SK-N-SH (cell line): ENCODE measurements around the gene PLD6. TPM values are rescaled to one million over a fixed set of nuclear protein-coding genes. Genes with fewer than 3 reads are reported as not detected.

ENCODE experiments used
- CTCF ChIA-PET: fragments of 300-600, 350-600 bp; formaldehyde crosslinking; extraction: SDS; loops from one replicate; lab custom pipeline; 2021; lab: Yijun Ruan, JAX
- POLR2A ChIA-PET: fragments of 350-600 bp; sonication (Branson Sonifier 250); formaldehyde crosslinking; extraction: SDS; loops from one replicate; lab custom pipeline; 2020; ENCODE audit warnings: antibody characterized with exemption, inconsistent platforms; lab: Yijun Ruan, JAX
- DNase-seq: peaks from one replicate; pipeline ENCODE4 v3.0.0; 2012
- H2AFZ ChIP-seq: fragments of 200-600 bp; sonication (generic); 2 replicates; pipeline ENCODE4 v1.8.1; 2016; ENCODE audit warnings: antibody characterized with exemption, mild to moderate bottlenecking, low read depth
- H3F3A ChIP-seq: fragments of 200-600 bp; sonication (generic); replicated peaks from 2 replicates; pipeline ENCODE3; 2016; ENCODE audit warnings: antibody characterized with exemption, mild to moderate bottlenecking; ENCODE audit not compliant: insufficient read depth
- H3K27ac ChIP-seq, 2 experiments: fragments of 200-500 bp in 1 of 2; fragments of 200-600 bp in 1 of 2; sonication (Bioruptor generic) in 1 of 2; sonication (generic), shearing (Covaris generic) in 1 of 2; 2 replicates each; pipeline versions ENCODE4 v1.5.1 to v1.6.1; 2014 to 2016; ENCODE audit warnings: low read depth in 2 of 2, inconsistent platforms in 1 of 2, low read length in 1 of 2, mild to moderate bottlenecking in 1 of 2, mixed read lengths in 1 of 2
- H3K27me3 ChIP-seq: fragments of 200-600 bp; sonication (generic), shearing (Covaris generic); 2 replicates; pipeline ENCODE4 v1.6.1; 2016; ENCODE audit warnings: mixed run types; ENCODE audit not compliant: insufficient read depth
- H3K36me3 ChIP-seq, 2 experiments: fragments of 200-500 bp in 1 of 2; fragments of 200-600 bp in 1 of 2; sonication (Bioruptor generic) in 1 of 2; sonication (generic) in 1 of 2; replicated peaks in 1 of 2; 2 replicates each; pipeline versions ENCODE3 to v1.5.1; 2014 to 2016; ENCODE audit warnings: low read length in 1 of 2, mild to moderate bottlenecking in 1 of 2; ENCODE audit not compliant: insufficient read depth in 2 of 2, control insufficient read depth in 1 of 2
- H3K4me1 ChIP-seq, 2 experiments: fragments of 200-500 bp in 1 of 2; fragments of 200-600 bp in 1 of 2; sonication (Bioruptor generic) in 1 of 2; sonication (generic), shearing (Covaris generic) in 1 of 2; 2 replicates each; pipeline versions ENCODE4 v1.5.1 to v1.6.1; 2014 to 2016; ENCODE audit warnings: low read depth in 1 of 2, low read length in 1 of 2, mixed run types in 1 of 2; ENCODE audit not compliant: insufficient read depth in 2 of 2, control insufficient read depth in 1 of 2
- H3K4me2 ChIP-seq: fragments of 200-600 bp; sonication (generic), shearing (Covaris generic); 2 replicates; pipeline ENCODE4 v1.6.1; 2017; ENCODE audit warnings: mixed run types
- H3K4me3 ChIP-seq, 2 experiments: fragments of 200-500 bp in 1 of 2; fragments of 200-600 bp in 1 of 2; sonication (Bioruptor generic) in 1 of 2; sonication (generic), shearing (Covaris generic) in 1 of 2; 2 replicates each; pipeline versions ENCODE4 v1.5.1 to v1.8.1; 2014 to 2016; ENCODE audit warnings: low read depth in 2 of 2, inconsistent platforms in 1 of 2, low read length in 1 of 2, mild to moderate bottlenecking in 1 of 2, mixed read lengths in 1 of 2, moderate library complexity in 1 of 2
- H3K79me2 ChIP-seq: fragments of 200-600 bp; sonication (generic); 2 replicates; pipeline ENCODE4 v1.8.1; 2017; ENCODE audit warnings: mild to moderate bottlenecking; ENCODE audit not compliant: insufficient read depth
- H3K9ac ChIP-seq: fragments of 200-600 bp; sonication (generic); 2 replicates; pipeline ENCODE4 v1.6.1; 2017; ENCODE audit warnings: mixed run types
- H3K9me2 ChIP-seq: fragments of 200-600 bp; sonication (generic); 2 replicates; pipeline ENCODE4 v1.6.1; 2017; ENCODE audit warnings: mixed run types
- H3K9me3 ChIP-seq: fragments of 200-600 bp; sonication (generic); 2 replicates; pipeline ENCODE4 v1.6.1; 2017; ENCODE audit warnings: mixed run types, mild to moderate bottlenecking, moderate library complexity
- H4K20me1 ChIP-seq: fragments of 200-600 bp; sonication (generic); 2 replicates; pipeline ENCODE4 v1.6.1; 2017; ENCODE audit warnings: mild to moderate bottlenecking, mixed run types; ENCODE audit not compliant: insufficient read depth
- EP300 ChIP-seq, 2 experiments: IDR thresholded peaks; 2 replicates each; pipeline versions ENCODE4 v1.4.0 to v1.6.1; 2012; ENCODE audit warnings: borderline replicate concordance in 1 of 2, low read depth in 1 of 2, low read length in 1 of 2
- EZH2phosphoT487 ChIP-seq: fragments of 200-600 bp; sonication (generic); IDR thresholded peaks from 2 replicates; pipeline ENCODE4 v1.6.1; 2017; ENCODE audit warnings: low read depth, mixed run types, mild to moderate bottlenecking, antibody characterized with exemption, moderate library complexity, borderline replicate concordance
- FOSL2 ChIP-seq: IDR thresholded peaks from 2 replicates; pipeline ENCODE4 v1.4.0; 2012; ENCODE audit warnings: low read depth, mild to moderate bottlenecking, moderate library complexity, borderline replicate concordance
- FOXJ3 ChIP-seq: sonication (generic); formaldehyde crosslinking; IDR thresholded peaks from 2 replicates; pipeline ENCODE4 v1.5.1; 2020; ENCODE audit warnings: mild to moderate bottlenecking, missing genetic modification reagents
- FOXM1 ChIP-seq: IDR thresholded peaks from 2 replicates; pipeline ENCODE4 v1.4.0; 2012; ENCODE audit warnings: low read depth, mild to moderate bottlenecking
- GABPA ChIP-seq: IDR thresholded peaks from 2 replicates; pipeline ENCODE4 v1.4.0; 2012; ENCODE audit warnings: low read depth, mild to moderate bottlenecking
- JUND ChIP-seq: IDR thresholded peaks from 2 replicates; pipeline ENCODE4 v1.4.0; 2012
- MXI1 ChIP-seq: IDR thresholded peaks from 2 replicates; pipeline ENCODE4 v1.6.1; 2012; ENCODE audit warnings: mild to moderate bottlenecking, low read depth, low read length, improper control_type of control experiment
- NFIC ChIP-seq: IDR thresholded peaks from 2 replicates; pipeline ENCODE4 v1.4.0; 2012; ENCODE audit warnings: borderline replicate concordance
- PBX3 ChIP-seq: IDR thresholded peaks from 2 replicates; pipeline ENCODE4; 2012
- POLR2AphosphoS5 ChIP-seq: IDR thresholded peaks from 2 replicates; pipeline ENCODE4 v1.6.1; 2012; ENCODE audit warnings: low read depth, low read length
- SMC3 ChIP-seq: IDR thresholded peaks from 2 replicates; pipeline ENCODE4 v1.6.1; 2012; ENCODE audit warnings: low read depth, low read length, improper control_type of control experiment
- TAF1 ChIP-seq: IDR thresholded peaks from 2 replicates; pipeline ENCODE4 v1.6.1; 2012; ENCODE audit warnings: low read depth, mild to moderate bottlenecking, low read length, moderate library complexity, borderline replicate concordance
- TEAD4 ChIP-seq: IDR thresholded peaks from 2 replicates; pipeline ENCODE4 v1.4.0; 2012; ENCODE audit warnings: mild to moderate bottlenecking, borderline replicate concordance; ENCODE audit not compliant: insufficient read depth
- USF2 ChIP-seq: fragments of 150-350 bp; IDR thresholded peaks from 2 replicates; pipeline ENCODE4 v1.6.1; 2017; ENCODE audit warnings: antibody characterized with exemption, low read length, low read depth, borderline replicate concordance
- YY1 ChIP-seq: IDR thresholded peaks from 2 replicates; pipeline ENCODE4 v1.4.0; 2012; ENCODE audit warnings: low read depth, mild to moderate bottlenecking
- WGBS: methylation state at CpG from one replicate; pipeline ENCODE4 v1.1.6; 2017; ENCODE audit warnings: low lambda C conversion rate; 5-methylcytosine and 5-hydroxymethylcytosine counted together
- polyA plus RNA-seq, 3 experiments: library from polyadenylated mRNA; depleted of rRNA; stranded (reverse); fragments of >200 nt; gene quantifications; 2 replicates each; pipeline ENCODE4 v1.2.3, GENCODE V29; 2012
- TF ChIP-seq, protein P1 (sequence below): fragments of 150-350 bp; IDR thresholded peaks from 2 replicates; pipeline ENCODE4 v1.6.1; 2016; ENCODE audit warnings: mild to moderate bottlenecking, low read depth, low read length
- TF ChIP-seq, protein P2 (sequence below): IDR thresholded peaks from 2 replicates; pipeline ENCODE4 v1.4.0; 2012; ENCODE audit warnings: low read depth
- TF ChIP-seq, protein P3 (sequence below): IDR thresholded peaks from 2 replicates; pipeline ENCODE4 v1.4.0; 2012; ENCODE audit warnings: low read depth, borderline replicate concordance

PLD6 gene
- polyA plus RNA-seq, 1 of the 3 experiments (the other 2 are of a cell fraction), result 3.7 TPM

GRCh38 chr17:17180141-17180603 is 26.0 kb downstream of the PLD6 start:
- no peak for TF ChIP-seq TEAD4
- no peak for TF ChIP-seq USF2
- no peak for TF ChIP-seq PBX3
- no peak for TF ChIP-seq EZH2phosphoT487
- TF ChIP-seq EP300 (IDR thresholded peaks at IDR 0.05; ENCODE audit: borderline replicate concordance in 1 of 2, low read depth in 1 of 2, low read length in 1 of 2), result no peak
- TF ChIP-seq FOXM1, result no peak
- TF ChIP-seq FOXJ3 (CRISPR knock-in tag), result no peak
- TF ChIP-seq, protein P1, sequence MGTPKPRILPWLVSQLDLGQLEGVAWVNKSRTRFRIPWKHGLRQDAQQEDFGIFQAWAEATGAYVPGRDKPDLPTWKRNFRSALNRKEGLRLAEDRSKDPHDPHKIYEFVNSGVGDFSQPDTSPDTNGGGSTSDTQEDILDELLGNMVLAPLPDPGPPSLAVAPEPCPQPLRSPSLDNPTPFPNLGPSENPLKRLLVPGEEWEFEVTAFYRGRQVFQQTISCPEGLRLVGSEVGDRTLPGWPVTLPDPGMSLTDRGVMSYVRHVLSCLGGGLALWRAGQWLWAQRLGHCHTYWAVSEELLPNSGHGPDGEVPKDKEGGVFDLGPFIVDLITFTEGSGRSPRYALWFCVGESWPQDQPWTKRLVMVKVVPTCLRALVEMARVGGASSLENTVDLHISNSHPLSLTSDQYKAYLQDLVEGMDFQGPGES, result no peak
- no peak for TF ChIP-seq GABPA
- TF ChIP-seq, protein P2, sequence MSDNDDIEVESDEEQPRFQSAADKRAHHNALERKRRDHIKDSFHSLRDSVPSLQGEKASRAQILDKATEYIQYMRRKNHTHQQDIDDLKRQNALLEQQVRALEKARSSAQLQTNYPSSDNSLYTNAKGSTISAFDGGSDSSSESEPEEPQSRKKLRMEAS, result no peak
- TF ChIP-seq TAF1, result no peak
- no peak for TF ChIP-seq SMC3
- no peak for TF ChIP-seq NFIC
- TF ChIP-seq POLR2AphosphoS5, result no peak
- no peak overlapping the region; a peak in 1 of 4 replicates for H3K27ac ChIP-seq
- no peak overlapping the region for H3K4me3 ChIP-seq
- H3K9ac ChIP-seq, result no peak overlapping the region
- no peaks in the 10 kb centered on the region for H3K9me2 ChIP-seq
- no peaks in the 10 kb centered on the region for H3K9me3 ChIP-seq
- no peaks in the 10 kb centered on the region for H4K20me1 ChIP-seq
- H3K4me1 ChIP-seq, result peaks cover 0 to 18% of the 10 kb centered on the region in 2 experiments; a peak in 1 of 4 replicates
- ChIA-PET CTCF (no interaction called here), POLR2A (no interaction called here)
- no peaks in the 10 kb centered on the region for H3K27me3 ChIP-seq
- no peak overlapping the region for H2AFZ ChIP-seq
- no peak for DNase-seq
- H3K79me2 ChIP-seq, result no peaks in the 10 kb centered on the region
- peaks cover 4% of the 10 kb centered on the region for H3F3A ChIP-seq
- H3K4me2 ChIP-seq, result no peak overlapping the region
- 92% methylated on average over 8 of the region's 9 CpGs for WGBS
- H3K36me3 ChIP-seq, result peaks cover 29 to 72% of the 10 kb centered on the region in 2 experiments

GRCh38 chr17:17179371-17179827 is 26.7 kb downstream of the PLD6 start:
- no peak for DNase-seq
- no peak overlapping the region for H2AFZ ChIP-seq
- H3F3A ChIP-seq, result peaks cover 4% of the 10 kb centered on the region
- POLR2A ChIA-PET, result interaction anchor here (0.6 kb wide), 1 partner anchor 154 kb away, joined by 4 read pairs; no protein-coding TSS in a partner anchor
- 100% methylated on average over 2 of the region's 2 CpGs for WGBS
- no peak overlapping the region; a peak in 1 of 4 replicates for H3K27ac ChIP-seq
- no peaks in the 10 kb centered on the region for H3K9me3 ChIP-seq
- H3K4me1 ChIP-seq, result peaks cover 0 to 18% of the 10 kb centered on the region in 2 experiments; a peak in 1 of 4 replicates
- no peaks in the 10 kb centered on the region for H3K9me2 ChIP-seq
- no peaks in the 10 kb centered on the region for H3K79me2 ChIP-seq
- no peaks in the 10 kb centered on the region for H3K27me3 ChIP-seq
- no peak overlapping the region for H3K4me3 ChIP-seq
- CTCF ChIA-PET, result no interaction called here
- no peak overlapping the region for H3K9ac ChIP-seq
- no peak overlapping the region for H3K4me2 ChIP-seq
- no peaks in the 10 kb centered on the region for H4K20me1 ChIP-seq
- peaks cover 30 to 77% of the 10 kb centered on the region in 2 experiments for H3K36me3 ChIP-seq
- no peak for TF ChIP-seq PBX3
- TF ChIP-seq JUND, result no peak
- TF ChIP-seq, protein P3, sequence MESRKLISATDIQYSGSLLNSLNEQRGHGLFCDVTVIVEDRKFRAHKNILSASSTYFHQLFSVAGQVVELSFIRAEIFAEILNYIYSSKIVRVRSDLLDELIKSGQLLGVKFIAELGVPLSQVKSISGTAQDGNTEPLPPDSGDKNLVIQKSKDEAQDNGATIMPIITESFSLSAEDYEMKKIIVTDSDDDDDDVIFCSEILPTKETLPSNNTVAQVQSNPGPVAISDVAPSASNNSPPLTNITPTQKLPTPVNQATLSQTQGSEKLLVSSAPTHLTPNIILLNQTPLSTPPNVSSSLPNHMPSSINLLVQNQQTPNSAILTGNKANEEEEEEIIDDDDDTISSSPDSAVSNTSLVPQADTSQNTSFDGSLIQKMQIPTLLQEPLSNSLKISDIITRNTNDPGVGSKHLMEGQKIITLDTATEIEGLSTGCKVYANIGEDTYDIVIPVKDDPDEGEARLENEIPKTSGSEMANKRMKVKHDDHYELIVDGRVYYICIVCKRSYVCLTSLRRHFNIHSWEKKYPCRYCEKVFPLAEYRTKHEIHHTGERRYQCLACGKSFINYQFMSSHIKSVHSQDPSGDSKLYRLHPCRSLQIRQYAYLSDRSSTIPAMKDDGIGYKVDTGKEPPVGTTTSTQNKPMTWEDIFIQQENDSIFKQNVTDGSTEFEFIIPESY, result no peak
- TF ChIP-seq YY1, result no peak
- no peak for TF ChIP-seq MXI1
- no peak for TF ChIP-seq FOSL2
- no peak for TF ChIP-seq GABPA
- TF ChIP-seq, protein P1, result no peak
- TF ChIP-seq FOXJ3 (CRISPR knock-in tag), result no peak
- no peak for TF ChIP-seq FOXM1
